Fibroblast of skin of right quadriceps (primary cell): ENCODE data around the gene HOXA10.

Experiments used
- DNase-seq: peaks from one replicate; pipeline ENCODE4 v3.0.0-alpha.2; 2013

HOXA10 gene

GRCh38 chr7:27143023-27143949 is 30.8 kb downstream of the HOXA10 start, which contains the start of gene HOXA5:
Gene HOXA5, minus strand, starts transcription at chr7:27143681. Its CDS starts 74 bp downstream, at chr7:27143607.
- peak; percentile 63 for DNase-seq

GRCh38 chr7:27142580-27143022 is 31.5 kb downstream of the HOXA10 start:
- no peak for DNase-seq

GRCh38 chr7:27141923-27142579 is 32.1 kb downstream of the HOXA10 start:
- DNase-seq, result no peak

GRCh38 chr7:27141137-27141922 is 32.8 kb downstream of the HOXA10 start:
- DNase-seq, result no peak

DNA sequence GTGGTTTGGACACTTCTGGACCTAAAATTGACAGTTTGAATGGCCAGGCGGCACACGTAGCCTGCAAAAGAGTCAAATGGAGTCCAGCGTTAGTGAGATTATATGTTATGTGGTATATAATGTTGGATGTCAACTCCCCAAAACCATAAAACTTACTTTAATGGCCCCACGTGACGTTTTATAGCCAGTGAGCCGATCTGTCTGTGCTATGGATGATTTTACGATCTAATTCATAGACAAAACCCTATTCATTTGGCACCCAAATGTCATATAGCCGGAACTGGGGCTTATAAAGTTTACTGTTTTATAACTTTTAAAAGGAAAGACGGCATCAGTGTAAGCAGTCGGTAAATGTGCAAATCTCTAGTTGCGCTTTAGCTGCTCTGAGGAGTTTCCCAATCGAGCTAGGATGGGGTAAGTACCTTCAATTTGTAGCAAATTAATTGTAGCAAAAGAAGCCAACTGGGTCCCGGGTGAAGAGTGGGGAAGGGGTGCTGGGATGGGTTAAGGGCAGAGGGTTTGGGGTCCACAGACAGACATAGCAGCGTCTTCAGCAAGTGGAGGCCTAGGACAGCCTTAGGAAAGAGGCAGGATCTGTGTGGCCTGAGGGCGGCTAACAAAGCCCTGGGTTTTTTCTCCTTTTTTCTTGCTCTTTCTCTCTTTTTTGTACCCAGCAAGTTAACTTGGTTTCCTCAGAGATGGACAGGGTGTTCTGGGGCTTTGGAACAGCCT is 33.8 kb downstream of the HOXA10 start:
- DNase-seq, result no peak

DNA sequence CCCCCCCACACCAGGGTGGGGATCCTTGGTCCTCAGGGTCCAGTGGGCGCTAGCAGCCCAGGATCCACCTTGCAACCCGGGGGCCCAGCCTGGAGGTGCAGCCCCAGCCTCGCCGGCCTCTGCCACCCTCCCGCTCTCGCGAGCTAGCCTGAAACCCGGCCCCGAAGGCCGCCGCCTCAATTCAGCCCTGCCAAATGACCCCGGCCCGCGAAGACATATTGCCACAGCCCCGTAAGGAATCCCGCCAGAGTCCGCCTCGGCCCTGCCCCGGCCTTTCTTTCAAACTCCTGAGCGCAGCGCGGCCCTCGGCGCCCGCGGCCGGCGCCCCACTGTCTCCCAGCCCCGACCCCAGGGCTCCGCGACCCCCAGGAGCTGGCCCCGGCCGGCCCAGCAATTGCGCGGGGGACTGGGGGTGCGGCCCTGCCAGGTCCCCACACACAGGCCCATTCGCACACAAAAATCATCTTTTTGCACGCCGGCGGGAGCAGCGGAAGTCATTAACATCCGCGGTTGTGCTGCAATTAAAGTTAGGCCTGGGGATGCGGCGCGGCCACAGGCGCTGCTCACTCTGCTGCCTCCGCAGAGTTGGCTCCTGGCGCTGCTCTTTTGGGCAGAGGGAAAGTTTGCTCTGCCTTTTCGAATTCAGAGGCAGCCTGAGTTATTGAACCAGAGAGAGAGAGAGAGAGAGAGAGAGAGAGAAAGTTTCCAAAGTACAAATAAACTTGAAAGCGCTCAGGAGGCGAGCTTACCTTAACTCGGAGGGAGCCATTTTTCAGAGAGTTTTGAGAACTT is 34.6 kb downstream of the HOXA10 start:
- DNase-seq, result no peak

DNA sequence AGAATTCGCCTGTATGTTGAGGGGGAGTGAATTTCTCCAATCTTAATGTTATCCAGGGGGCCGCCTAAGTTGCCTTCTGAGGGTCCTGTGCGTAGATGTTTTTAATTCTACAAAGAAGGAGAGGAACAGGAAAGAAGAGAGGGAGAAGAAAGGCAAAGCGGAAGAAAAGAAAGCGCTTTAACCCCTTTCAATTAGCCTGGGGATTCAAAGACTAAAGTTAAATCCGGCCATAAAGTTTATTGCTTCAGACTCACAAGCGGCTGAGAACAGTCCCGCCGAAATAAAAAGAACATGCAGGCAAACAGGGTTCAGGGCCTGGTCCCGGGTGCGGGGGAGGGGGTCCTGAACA is 35.2 kb downstream of the HOXA10 start:
- no peak for DNase-seq

- no peak for DNase-seq
Observed at GRCh38 chr7:27138472-27138871, 35.6 kb downstream of the HOXA10 start.

GRCh38 chr7:27137640-27138315 is 36.3 kb downstream of the HOXA10 start:
- DNase-seq, result peak; percentile 20

GRCh38 chr7:27134392-27134791 is 39.7 kb downstream of the HOXA10 start:
- peak; percentile 89 for DNase-seq

DNA sequence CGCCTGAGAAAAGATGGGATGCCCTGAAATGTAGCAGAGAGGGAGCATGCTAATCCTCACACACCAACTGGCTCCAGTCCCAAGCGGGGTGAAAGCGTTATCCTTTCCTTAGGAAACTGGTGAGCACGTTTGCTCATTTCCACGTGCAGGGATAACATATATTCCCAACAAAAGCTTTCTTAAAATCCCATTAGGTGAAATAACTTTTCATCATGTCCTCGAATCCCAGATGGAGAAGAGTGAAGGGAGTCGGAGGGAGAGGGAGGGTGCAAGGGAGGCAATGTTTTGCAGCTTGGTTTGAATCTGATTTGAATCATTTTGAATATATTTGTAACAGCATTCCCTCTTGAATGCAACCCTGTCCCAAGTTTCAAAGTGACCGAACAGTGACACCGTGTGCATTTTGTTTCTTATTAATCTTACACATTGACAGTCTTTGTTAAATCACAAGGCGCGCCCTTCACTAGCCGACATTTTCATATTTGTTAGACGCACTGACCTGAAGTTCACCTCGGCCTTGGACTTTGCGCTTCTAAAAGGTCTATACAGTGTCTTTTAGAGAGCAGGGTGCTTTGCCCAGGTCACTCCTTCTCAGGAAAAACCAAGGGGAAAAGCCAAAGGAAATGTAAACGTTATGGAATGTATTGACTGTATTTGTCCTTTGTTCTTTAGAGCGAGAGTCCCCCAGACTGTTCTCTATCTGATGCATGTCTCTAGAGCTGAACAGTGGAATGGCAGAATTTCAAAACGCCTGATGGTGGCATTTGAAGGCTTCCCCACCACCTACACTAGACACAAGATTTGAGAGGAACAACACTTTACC is 40.5 kb downstream of the HOXA10 start:
- DNase-seq, result no peak

DNA sequence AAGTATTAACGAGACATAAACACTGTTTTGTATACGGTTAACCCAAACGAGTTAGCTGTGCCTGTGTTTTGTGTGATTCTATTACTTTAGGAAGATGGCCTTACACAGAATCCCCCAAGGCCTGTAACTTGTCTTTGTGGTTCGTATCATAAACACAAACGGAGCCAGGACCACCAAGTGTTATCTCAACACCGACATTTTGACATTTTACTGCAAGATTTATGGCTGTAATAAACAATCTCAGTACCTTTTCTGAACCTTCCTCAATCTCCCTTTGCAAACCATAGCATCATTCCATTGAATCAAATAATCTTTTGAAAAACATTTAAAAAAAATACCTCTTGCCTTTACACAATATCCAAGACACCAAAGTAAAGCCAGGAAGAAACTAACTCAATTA is 41.1 kb downstream of the HOXA10 start:
- DNase-seq, result no peak

GRCh38 chr7:27132214-27132613 is 41.9 kb downstream of the HOXA10 start:
- no peak for DNase-seq

- DNase-seq, result no peak
Observed at GRCh38 chr7:27131390-27131819, 42.7 kb downstream of the HOXA10 start.

- DNase-seq, result peak; percentile 90
Observed at GRCh38 chr7:27130540-27131389, 43.4 kb downstream of the HOXA10 start, which contains the start of gene HOXA4. Gene HOXA4, minus strand, starts transcription at chr7:27130757. Its CDS starts 24 bp downstream, at chr7:27130733.

DNA sequence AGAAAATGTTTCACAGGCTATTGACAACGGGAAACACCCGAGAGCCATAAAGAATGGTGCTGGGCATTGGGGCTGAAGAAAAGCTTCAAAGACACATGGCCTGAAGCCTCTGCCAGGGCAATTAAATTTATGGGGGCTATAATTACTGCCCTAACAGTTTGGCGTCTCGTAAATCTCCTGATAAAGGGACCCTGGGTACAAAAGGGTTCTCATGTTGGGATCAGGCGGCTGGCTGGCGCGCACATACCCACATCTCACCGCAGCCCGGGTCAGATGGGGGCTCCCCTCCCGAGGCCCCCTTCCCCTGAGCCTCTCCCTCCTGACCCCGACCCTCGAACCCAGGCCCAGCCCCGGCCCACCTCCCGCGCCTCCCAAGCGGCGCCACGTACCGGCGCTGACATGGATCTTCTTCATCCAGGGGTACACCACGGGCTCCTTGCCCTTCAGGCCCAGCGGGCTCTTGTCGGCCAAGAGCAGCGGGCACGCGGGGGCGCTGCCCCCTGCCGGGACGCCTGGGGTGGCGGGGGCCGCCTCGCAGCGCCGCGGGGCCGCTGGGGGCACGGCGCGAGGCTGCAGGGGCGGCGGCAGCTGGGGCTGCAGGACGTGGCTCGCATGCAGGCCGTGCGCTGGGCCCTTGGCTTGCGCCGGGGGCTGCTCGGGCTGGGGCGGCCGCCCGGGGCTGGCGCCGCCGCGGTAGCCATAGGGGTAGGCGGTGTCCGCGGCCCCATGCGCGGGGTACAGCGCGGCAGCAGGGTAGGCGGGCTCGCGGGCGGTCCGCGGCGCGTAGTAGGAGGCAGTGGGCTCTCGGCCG is 44.2 kb downstream of the HOXA10 start:
- DNase-seq, result no peak

- DNase-seq, result no peak
Observed at GRCh38 chr7:27128776-27129728, 45.1 kb downstream of the HOXA10 start.
